ENCODE measurements around the gene ARPC5.

The ARPC5 gene

DNA sequence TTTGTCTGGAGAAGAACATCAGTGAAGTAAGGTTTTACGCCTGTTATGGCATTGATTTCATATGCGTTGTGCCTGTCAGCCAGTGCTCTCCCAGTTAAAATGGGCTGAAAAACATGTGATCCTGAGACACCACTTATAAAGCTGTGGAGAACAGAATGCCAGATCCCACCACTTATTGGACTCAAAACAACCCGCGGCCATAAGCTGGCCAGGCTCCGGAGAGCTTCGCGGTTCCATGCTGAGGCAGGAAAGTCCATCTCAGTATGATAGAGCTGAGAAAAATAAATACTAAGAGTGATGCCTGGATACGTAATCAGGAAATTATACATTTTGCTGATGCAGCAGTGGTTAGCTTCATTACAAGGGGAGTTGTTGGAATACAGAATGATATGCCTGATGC is 12.5 kb upstream of the ARPC5 start:
- Histone ChIP-seq H3K4me2 (ENCODE audit: low read length) (no peak overlapping the region), H3K4me3 (ENCODE audit: low read length) (no peak overlapping the region), H4K20me1 (ENCODE audit: control insufficient read depth, insufficient read depth, low read depth, low read length) (no peaks in the 10 kb centered on the region), H3K9me2 (replicated peaks; ENCODE audit: control insufficient read depth, low read length) (no peaks in the 10 kb centered on the region), H3K36me3 (ENCODE audit: control insufficient read depth, low read length) (no peaks in the 10 kb centered on the region), H3K27me3 (ENCODE audit: control insufficient read depth, low read length) (peaks cover 18% of the 10 kb centered on the region), H3K9me3 (ENCODE audit: control insufficient read depth, insufficient read depth, low read length) (no peaks in the 10 kb centered on the region), H3K79me2 (ENCODE audit: control insufficient read depth, low read length) (no peaks in the 10 kb centered on the region), H3F3A (ENCODE audit: control insufficient read depth, insufficient read depth) (no peaks in the 10 kb centered on the region), H3K27ac (ENCODE audit: low read depth, low read length) (no peak overlapping the region), H3K4me1 (ENCODE audit: control insufficient read depth, low read length) (peaks cover 6% of the 10 kb centered on the region)
- TF ChIP-seq, protein P1, sequence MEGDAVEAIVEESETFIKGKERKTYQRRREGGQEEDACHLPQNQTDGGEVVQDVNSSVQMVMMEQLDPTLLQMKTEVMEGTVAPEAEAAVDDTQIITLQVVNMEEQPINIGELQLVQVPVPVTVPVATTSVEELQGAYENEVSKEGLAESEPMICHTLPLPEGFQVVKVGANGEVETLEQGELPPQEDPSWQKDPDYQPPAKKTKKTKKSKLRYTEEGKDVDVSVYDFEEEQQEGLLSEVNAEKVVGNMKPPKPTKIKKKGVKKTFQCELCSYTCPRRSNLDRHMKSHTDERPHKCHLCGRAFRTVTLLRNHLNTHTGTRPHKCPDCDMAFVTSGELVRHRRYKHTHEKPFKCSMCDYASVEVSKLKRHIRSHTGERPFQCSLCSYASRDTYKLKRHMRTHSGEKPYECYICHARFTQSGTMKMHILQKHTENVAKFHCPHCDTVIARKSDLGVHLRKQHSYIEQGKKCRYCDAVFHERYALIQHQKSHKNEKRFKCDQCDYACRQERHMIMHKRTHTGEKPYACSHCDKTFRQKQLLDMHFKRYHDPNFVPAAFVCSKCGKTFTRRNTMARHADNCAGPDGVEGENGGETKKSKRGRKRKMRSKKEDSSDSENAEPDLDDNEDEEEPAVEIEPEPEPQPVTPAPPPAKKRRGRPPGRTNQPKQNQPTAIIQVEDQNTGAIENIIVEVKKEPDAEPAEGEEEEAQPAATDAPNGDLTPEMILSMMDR (IDR thresholded peaks at IDR 0.05; ENCODE audit: low read depth, low read length, poor library complexity, severe bottlenecking) = no peak
- no peak for TF ChIP-seq EZH2phosphoT487 (IDR thresholded peaks at IDR 0.05; ENCODE audit: borderline replicate concordance, low read length)

DNA sequence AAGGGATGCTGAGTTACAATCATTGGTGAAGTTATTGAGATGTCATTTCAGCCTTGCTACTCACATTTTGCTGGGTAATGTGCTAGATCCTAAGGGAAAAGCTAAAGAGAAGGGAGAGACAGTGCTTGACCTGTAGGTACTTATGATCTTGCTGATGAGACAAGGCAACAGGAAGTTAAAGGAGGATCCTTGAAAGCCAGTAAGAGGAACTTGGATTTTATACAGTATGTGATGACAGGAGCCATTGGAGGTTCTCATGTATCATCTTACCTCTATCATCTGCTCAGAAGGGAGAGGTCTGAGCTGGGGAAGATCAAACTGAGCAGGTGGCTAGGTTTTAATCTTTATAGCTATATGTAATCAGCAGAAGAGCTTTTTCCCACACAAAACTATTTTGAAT is 11.2 kb upstream of the ARPC5 start:
- no peaks in the 10 kb centered on the region for H3K79me2 ChIP-seq (ENCODE audit: control insufficient read depth, low read length)
- H3F3A ChIP-seq (ENCODE audit: control insufficient read depth, insufficient read depth) = no peaks in the 10 kb centered on the region
- no peaks in the 10 kb centered on the region for H4K20me1 ChIP-seq (ENCODE audit: control insufficient read depth, insufficient read depth, low read depth, low read length)
- H3K4me2 ChIP-seq (ENCODE audit: low read length) = no peak overlapping the region
- no peak for TF ChIP-seq EZH2phosphoT487 (IDR thresholded peaks at IDR 0.05; ENCODE audit: borderline replicate concordance, low read length)
- TF ChIP-seq, protein P1 (IDR thresholded peaks at IDR 0.05; ENCODE audit: low read depth, low read length, poor library complexity, severe bottlenecking) = no peak
- no peaks in the 10 kb centered on the region for H3K36me3 ChIP-seq (ENCODE audit: control insufficient read depth, low read length)
- no peaks in the 10 kb centered on the region for H3K9me2 ChIP-seq (replicated peaks; ENCODE audit: control insufficient read depth, low read length)
- no peaks in the 10 kb centered on the region for H3K4me1 ChIP-seq (ENCODE audit: control insufficient read depth, low read length)
- no peaks in the 10 kb centered on the region for H3K9me3 ChIP-seq (ENCODE audit: control insufficient read depth, insufficient read depth, low read length)
- H3K4me3 ChIP-seq (ENCODE audit: low read length) = no peak overlapping the region
- H3K27me3 ChIP-seq (ENCODE audit: control insufficient read depth, low read length) = peaks cover 18% of the 10 kb centered on the region
- no peak overlapping the region for H3K27ac ChIP-seq (ENCODE audit: low read depth, low read length)

DNA sequence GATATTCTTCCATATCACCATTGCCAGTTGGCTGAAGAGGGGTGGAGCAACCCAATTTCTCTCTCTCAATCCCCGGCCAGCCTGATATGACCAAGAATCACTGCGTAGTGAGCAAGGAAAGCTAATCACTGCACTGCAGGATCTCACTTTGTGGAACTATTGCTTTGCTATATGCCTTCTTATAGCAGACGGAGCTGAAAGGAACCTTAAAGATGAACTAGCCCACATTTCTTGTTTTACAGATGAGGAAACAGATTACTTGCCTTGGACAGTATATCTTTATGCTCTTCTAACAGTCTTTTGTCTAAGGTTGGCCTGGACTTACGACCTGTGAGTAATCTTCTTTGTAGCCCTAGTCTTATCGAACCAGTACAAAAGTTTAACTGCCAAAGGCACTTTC is 9.9 kb upstream of the ARPC5 start:
- H3F3A ChIP-seq (ENCODE audit: control insufficient read depth, insufficient read depth) = no peaks in the 10 kb centered on the region
- H3K27me3 ChIP-seq (ENCODE audit: control insufficient read depth, low read length) = peaks cover 24% of the 10 kb centered on the region
- H3K36me3 ChIP-seq (ENCODE audit: control insufficient read depth, low read length) = no peaks in the 10 kb centered on the region
- no peaks in the 10 kb centered on the region for H3K79me2 ChIP-seq (ENCODE audit: control insufficient read depth, low read length)
- no peak overlapping the region for H3K4me3 ChIP-seq (ENCODE audit: low read length)
- H3K4me2 ChIP-seq (ENCODE audit: low read length) = no peak overlapping the region
- no peaks in the 10 kb centered on the region for H3K9me3 ChIP-seq (ENCODE audit: control insufficient read depth, insufficient read depth, low read length)
- TF ChIP-seq, protein P1 (IDR thresholded peaks at IDR 0.05; ENCODE audit: low read depth, low read length, poor library complexity, severe bottlenecking) = no peak
- TF ChIP-seq EZH2phosphoT487 (IDR thresholded peaks at IDR 0.05; ENCODE audit: borderline replicate concordance, low read length) = no peak
- H3K4me1 ChIP-seq (ENCODE audit: control insufficient read depth, low read length) = no peaks in the 10 kb centered on the region
- no peaks in the 10 kb centered on the region for H4K20me1 ChIP-seq (ENCODE audit: control insufficient read depth, insufficient read depth, low read depth, low read length)
- no peak overlapping the region for H3K27ac ChIP-seq (ENCODE audit: low read depth, low read length)
- no peaks in the 10 kb centered on the region for H3K9me2 ChIP-seq (replicated peaks; ENCODE audit: control insufficient read depth, low read length)

Data from DOHH2 (cell line).